COLO668 (cell line): Measurements from ENCODE around the gene GARIN3.
"Not testable (repeated sequence)": the region's sequence is repeated elsewhere in the genome, so short reads cannot be mapped to it uniquely, and the experiment has no call there.

Experiments
- DNase-seq: peaks from one replicate; lab custom pipeline; 2025; ENCODE audit not compliant: unreplicated experiment; lab: John Stamatoyannopoulos, UW

GARIN3 gene

DNA sequence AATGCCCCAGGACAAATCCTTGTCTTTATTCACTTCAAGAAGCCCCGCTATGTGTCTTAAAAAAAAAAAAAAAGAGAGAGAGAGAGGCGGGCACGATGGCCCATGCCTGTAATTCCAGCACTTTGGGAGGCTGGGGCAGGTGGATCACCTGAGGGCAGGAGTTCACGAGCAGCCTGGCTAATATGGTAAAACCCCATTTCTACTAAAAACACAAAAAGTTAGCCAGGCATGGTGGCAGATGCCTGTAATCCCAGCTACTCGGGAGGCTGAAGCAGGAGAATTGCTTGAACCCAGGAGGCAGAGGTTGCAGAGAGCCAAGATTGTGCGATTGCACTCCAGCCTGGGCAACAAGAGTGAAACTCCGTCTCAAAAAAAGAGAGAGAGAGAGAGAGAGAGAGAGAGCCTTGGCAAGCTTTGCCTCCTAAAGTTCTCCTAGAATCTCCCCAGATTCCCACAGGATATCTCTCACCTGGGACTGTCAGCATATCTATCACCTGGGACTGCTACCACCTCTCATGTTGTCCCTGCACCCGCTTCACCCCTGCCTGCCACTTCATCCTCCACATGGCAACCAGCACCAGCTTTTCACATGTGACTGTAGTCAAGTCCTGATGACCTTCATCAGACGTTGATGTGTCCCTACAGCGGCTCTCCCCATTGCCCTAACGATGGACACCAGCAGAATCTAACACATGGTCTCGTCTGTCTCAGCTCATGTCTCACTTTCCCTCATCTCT is 20.4 kb upstream of the GARIN3 start:
- DNase-seq = no peak

DNA sequence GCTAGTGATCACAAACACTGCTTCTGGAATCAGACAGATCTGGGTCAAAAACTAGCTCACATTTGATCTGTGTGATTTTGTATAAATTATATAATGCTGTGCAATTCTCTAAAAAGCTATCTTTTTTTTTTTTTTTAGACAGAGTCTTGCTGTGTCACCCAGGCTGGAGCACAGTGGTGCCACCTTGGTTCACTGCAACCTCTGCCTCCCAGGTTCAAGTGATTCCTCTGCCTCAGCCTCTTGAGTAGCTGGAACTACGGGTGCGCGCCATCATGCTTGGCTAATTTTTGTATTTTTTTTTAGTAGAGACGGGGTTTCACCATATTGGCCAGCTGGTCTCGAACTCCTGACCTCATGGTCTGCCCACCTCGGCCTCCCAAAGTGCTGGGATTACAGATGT is 19.1 kb upstream of the GARIN3 start:
- not testable (repeated sequence) for DNase-seq

DNA sequence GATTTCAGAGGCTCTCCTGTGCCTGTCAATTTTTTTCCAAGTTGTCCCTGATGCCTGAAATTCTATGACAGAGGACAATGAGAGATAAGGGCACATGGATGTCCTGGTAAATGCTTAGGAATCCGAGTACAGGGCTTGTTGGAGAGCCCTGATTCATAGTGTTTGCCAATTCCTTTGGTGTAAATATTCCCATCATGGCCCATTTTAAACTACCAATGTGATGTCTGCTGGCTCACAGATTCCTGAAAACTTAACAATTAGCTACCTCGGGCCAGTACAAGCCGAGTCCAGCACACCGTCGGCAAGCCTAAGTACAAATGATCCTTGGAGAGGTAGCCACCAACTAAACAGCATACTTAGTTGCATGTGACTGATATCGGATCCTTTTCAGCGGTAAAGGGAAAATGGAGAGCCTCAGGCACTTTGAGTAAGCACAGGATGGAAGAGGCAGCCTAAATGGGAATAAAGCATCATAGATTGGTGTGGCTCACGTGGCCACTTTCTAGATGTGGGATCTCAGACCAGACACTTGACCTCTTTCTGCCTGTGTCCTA is 18.1 kb upstream of the GARIN3 start:
- no peak for DNase-seq

DNA sequence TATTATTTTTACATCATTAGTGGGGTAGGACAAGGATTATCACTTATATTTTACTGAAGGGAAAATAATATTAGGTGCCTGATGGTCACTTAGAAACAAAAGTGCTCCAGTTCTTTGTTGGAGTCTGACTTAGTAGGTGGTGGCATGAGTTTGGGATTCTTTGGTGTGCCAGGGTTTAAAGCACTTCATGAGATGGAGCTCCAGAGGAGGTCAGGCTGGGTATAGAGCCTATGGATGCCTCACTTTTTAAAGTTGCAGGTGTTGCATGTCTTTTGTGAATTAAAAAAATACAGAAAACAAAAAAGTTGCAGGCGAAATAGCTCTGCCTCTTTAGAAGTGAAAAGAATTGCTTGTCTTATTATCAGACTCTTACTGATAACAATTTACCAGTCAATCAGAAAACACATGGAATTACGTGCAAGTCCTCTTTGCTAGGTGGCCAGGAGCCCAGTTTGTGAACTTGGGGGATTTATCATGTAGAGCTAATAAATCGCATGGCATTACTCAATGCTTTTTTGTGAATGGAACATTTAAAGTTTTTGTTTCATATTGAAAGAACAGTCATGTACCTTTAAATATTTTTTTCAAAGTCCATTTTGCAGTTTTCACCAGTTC is 16.2 kb upstream of the GARIN3 start:
- no peak for DNase-seq

DNA sequence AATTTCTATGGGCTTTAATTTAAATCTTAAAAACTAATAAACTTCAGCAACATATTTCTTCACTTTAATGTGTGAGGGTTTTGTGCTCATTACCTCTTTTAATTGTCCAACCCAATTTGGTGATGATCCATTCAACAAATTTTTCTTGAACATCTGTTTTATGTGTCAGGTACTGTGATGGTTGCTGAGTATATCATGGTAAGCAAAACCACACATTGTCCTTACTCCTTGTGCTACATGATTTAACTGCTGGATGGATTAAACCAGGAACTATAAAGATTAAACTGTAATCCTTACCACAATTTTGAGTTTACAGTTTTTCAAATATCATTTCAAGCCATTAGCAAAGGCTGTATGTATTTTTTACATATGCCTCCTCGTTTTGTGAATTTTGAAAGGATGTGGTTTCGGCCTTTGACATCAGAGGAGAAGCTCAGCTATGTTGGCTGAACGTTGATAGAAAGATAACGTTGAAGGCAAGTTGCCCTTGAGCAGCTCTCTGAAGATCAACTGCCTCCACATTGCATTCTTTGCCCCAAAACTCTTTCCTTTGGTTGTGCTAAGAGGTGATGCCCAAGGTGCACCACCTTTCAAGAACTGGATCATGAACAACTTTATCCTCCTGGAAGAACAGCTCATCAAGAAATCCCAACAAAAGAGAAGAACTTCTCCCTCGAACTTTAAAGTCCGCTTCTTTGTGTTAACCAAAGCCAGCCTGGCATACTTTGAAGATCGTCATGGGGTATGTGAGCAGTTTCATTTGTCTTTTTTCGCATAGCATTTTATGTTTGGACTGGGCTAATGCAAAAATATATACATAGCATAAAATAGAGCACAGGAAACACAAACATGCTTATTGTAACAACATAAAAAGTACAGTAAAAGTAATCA is 14.6 kb upstream of the GARIN3 start, which contains the start of gene ITK:
ITK (plus strand) TSS at position 467 of the 891 bp plus-strand sequence; CDS start at position 605, 138 bp downstream.
- DNase-seq = no peak

DNA sequence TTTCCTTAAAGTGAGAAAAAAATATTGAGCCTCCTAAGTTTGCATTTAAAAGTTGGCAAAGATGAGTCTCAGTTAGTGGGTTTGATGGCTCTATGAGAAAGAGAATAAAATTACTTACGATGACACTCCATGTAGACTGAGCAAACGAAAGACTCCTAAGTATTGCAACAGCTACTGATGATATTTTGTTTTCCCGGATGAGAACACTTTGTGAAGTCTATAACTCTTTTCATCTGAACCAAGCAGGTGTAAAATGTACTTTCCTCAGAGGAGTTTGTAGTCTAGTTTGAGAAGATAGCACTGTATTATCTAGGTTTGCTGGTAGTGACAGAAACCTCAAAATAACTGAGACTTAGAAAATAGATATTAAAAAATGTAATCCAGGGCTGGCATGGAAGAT is 12.9 kb upstream of the GARIN3 start:
- no peak for DNase-seq

DNA sequence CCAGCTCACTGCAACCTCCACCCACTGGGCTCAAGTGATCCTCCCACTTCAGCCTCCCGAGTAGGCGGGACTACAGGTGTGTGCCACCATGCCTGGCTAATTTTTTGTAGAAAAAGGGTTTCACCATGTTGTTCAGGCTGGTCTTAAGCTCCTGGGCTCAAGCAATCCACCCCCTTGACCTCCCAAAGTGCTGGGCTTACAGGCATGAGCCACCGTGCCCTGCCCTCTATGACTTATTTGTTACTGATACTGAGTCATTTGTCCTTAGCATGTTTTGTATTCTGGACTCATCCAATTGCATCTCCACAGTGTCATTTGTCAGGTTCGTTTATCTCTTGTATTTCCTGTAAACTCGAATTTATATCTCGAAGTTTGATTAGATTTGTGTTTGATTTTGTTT is 11.9 kb upstream of the GARIN3 start:
- no peak for DNase-seq

DNA sequence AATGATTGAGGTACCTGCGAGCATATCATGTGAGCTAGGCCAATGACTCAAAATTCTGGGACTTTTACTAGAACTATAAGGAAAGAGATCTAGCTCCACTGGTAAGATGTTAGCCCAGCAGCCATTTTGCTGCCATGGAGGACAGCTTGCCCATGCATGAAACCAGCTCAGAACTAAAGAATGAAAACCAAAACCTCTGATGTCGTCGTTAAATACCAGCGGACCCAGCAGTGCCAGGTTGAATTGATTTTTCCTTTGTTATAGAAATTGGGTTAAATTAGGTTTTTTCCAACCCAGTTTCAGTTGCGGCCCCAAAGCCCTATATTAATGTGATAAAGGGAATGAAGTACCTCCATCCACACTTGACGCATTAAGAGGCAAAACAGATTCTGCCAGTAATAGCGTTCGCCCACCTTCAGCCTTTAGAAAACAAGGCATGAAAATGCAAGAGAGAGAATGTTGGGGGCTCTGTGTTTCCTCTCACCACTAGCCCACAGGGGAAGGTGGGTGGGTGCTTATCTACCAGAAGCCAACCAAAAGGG is 9.1 kb upstream of the GARIN3 start:
- DNase-seq = no peak

DNA sequence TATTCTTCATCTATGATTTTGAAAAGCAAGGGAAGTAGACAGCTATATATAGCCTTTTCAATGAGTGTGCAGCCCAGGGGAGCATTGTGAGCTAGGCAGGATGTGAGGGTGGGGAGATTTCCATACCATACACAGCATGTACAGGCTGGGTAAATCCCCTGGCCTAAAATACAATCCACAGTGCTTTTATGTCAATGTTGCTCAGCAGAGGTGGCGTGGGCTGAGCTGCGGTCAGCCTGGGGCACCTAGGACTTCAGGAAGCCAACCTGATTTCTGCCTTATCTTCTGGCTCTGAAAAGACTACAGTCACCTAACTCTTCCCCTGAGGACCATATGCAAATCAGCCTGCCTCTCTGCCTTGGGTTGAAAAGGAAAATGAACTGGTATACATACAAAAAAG is 6.3 kb upstream of the GARIN3 start:
- no peak for DNase-seq

DNA sequence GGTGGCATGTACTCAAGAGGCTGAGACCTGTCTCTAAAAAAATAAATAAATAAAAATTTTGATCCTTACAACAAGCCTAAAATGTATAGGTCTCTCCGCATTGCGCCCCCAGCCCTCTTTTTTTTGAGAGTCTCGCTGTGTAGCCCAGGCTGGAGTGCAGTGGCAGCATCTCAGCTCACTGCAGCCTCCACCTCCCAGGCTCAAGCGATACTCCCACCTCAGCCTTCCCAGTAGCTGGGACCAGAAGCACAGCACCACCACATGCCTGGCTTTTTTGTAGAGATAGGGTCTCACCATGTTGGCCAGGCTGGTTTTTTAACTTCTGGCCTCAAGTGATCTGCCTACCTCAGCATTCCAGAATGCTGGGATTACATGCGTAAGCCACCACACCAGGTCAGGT is 2.2 kb upstream of the GARIN3 start:
- no peak for DNase-seq

DNA sequence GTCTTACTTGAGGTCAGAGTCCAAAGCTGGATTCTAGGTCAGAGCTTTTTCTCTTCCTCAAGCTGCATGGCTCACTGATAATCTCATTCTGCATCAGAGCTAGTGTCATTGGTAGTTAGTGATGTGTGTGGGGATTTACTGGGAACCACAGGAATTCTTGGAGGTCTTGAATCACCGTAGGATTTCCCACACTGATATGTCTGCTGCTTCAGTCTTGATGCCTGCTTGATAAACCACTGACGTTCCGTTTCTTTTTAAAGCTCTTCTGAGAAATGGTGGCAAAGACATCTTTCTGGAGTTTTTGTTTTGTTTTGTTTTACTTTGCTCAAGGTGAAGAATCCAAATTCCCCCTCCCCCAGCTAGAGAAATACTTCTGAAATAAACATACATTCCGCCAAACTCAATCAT is 1.2 kb upstream of the GARIN3 start:
- no peak for DNase-seq

DNA sequence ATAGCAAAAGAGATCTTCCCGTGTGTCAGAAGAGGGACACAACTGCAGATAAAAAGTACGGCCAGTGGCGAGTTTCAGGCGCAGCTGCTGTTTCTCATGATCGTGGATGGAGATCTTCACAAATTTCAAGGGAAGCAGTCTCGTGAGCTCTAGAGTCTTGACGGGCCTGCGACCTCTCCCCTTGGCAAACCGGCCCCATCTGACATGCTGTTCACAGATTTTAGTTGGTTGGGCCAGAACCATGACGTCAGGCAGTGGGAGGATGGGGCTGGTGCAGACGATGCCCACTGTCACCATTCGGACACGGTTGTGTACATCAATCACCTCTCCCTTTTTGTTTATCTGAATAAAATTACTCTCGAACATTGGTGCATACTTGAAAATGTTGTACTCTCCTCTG is 396 bp downstream of the GARIN3 start:
- DNase-seq = no peak

DNA sequence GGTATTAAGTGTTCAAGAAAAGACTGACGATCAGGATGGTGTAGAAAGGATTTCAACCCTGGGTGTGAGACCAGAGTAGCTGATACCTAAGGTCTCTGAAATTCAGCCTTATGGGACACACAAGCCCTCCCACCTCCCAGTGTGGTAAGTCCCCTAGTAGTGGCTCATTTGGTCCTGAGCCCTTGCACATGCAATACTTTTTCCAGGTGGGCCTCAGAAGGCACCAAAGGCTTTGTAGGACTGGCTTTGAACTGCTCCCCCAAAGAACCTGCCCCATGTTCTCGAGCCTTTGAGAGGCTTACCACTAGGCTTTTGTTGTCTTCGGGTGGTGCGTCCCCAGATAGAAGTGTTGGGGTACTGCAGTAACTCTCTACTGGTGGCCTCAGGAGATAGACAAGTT is 803 bp downstream of the GARIN3 start:
- DNase-seq = no peak

DNA sequence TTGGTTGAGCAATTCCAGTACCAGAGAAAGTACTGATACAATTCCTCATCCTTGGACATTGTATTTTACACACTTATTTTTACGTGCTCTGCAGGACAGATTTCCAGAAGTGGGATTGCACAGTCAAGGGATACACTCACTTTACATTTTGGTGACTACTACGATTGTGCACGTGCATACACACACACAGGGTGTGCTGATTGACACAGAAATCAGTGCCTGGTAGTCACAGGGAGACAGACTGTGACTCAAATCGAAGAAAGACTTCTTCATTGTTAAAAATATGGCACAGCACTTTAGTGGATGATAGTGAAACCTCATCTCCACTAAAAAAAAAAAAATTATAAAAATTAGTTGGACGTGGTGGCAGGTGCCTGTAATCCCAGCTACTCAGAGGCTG is 1.5 kb downstream of the GARIN3 start:
- DNase-seq = no peak

DNA sequence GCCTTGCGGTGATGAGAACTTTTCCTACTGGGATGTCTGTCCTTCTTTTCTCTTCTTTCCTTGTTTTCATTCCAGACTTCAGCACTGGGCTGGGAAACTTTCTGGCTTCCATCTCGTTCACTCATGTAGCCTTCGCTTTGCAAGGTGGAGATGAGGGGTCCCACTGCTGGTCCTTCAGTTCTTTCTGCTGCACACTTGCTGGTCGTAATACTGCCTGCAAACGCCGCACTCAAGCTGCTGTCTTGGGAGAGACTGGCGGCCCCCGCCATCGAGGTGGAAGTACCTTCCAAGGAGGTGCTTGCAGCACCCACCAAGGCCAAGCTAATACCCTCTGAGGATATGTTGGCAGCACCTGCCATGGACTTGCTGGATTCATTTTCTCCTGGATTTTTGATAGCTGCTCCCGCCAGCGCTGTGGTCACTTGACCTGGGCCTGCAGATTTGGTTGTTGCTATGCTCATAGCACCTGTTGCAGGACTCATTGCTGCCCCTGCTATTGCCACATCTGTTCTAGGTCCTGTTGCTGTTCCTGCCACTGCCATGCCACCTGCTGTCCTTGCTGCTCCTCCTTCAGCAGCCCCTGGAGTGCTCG is 3.0 kb downstream of the GARIN3 start:
- DNase-seq = no peak

DNA sequence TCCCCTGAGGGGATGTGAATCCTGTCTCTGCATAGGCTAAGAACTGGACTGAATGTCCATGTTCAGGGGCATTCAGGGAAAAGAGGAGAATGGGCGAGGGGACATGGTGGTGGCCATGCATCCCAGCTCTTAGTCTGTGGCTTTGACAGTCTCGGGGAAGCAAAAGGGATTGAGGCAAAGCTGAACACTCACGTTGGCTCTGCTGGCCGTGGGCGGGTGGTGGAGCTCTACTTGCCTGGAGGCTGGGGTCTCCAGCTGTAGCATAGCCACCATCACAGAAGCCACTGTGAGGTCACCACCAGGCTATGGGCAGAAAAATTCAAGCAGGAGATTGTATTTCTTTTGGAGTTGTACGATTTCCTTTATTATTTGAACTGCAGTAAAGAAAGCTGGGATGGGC is 4.1 kb downstream of the GARIN3 start:
- DNase-seq = no peak

DNA sequence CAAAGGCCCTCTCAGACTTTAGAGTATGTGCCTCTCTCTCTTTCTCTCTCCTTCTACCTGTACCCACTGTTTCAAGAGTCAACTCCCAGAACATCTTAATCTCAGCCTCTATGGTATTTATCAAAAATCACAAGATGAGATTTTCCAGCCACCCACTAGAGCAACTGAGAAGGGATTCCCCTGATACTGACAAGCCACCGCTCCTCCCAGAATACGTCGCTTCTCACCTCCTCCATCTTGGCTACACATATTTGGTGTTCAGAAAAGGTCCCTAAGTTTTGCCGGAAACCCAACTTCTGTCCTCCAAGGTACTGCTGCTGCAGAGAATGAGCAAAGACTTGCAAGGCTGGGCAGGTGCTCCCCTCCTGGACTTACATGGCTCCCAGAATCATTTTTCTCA is 6.1 kb downstream of the GARIN3 start:
- no peak for DNase-seq

DNA sequence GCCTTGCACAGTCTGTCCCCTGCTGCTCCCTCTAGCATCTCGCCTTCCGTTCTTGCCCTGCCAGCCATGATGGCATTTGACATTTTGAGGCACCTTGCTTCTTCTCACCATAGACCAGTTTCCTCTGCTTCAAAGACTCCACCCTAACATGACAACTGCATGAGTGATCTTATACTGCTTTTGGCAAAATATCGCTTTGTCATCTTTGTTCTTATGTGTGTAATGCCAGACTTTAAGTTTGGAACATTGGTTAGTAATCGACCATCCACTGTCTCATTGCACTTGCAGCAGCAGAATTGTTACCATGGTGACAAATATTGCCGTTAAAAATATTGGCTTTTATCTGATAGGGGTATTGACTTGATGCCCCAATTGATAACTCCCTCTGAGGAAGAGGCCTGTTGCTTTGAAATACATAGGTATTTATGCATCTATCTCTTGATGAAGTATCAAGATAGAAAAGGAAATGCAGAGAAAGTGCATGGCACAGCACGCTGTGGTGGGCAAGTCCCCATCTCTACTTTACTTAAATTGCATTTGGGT is 6.8 kb downstream of the GARIN3 start:
- no peak for DNase-seq

DNA sequence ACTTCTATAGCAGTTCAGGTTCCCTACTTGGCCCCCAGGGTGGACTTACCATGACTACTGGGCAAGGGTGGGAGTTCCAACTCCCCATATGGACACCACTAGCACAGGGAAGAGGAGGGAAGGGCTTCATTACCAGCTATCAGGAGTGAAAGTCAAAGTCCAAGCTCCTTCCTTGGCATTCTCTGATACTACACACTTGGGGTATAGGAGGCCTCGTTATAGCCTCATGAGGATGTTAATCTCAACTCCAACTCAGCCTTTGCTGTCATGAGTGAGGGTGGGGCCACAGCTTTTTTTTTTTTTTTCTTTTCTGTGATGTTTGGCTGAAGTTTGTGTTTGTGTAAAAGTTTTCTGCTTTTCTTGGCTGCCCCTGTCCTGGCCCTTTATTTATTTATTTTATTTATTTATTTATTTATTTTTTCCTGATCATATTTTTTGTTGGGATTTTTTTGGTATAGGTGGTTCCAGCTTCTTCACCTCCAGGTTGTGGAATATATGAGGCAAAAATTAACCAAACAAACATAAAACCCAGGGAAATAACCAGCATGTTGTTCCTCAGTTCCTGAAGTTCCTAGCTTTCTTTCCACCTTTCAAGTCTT is 8.7 kb downstream of the GARIN3 start:
- DNase-seq = no peak

DNA sequence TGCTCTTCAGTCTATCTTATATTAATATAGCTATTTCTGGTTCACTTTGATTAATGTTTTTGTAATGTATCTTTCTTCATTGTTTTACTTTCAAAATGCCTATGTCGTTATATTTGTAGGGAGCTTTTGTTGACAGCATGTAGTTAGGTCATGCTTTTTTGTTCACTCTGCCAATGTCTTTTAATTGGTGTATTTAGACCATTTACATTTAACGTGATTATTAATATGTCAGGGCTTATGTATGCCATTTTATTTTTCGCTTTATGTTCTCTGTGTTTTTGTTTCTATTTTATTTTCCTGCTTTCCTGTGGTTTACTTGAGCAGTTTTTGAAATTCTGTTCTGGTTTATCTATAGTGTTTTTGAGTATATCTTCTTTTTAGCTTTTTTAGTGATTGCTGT is 10.8 kb downstream of the GARIN3 start:
- no peak for DNase-seq
